Uterus (tissue), 2 donors: ENCODE results near the gene KRCC1.

Experiments used
- CTCF ChIP-seq, 4 experiments: fragments of 200-600 bp in 2 of 4; fragments of 450-650 bp in 2 of 4; sonication (generic) in 2 of 4; IDR thresholded peaks; one replicate each; pipeline ENCODE4 v1.5.1; 2016 to 2019; ENCODE audit warnings: antibody characterized with exemption in 4 of 4, mild to moderate bottlenecking in 2 of 4, moderate library complexity in 1 of 4
- POLR2A ChIP-seq, 2 donors: fragments of 450-650 bp; IDR thresholded peaks; one replicate each; pipeline ENCODE4 v1.6.1; 2016; ENCODE audit warnings: antibody characterized with exemption in 2 of 2, mild to moderate bottlenecking in 1 of 2, moderate library complexity in 1 of 2

GRCh38 chr2:88042476-88042875 lies 13.1 kb downstream of the KRCC1 start:
- TF ChIP-seq CTCF (IDR thresholded peaks at IDR 0.05): no peak
- no peak for TF ChIP-seq POLR2A (IDR thresholded peaks at IDR 0.05)
